Vagina (tissue), 2 donors: ENCODE data around the gene ATG4A. TPM values are rescaled to one million over a fixed set of nuclear protein-coding genes. Genes with fewer than 3 reads are reported as not detected.

Experiments used
- DNase-seq, 2 donors: peaks; one replicate each; pipeline ENCODE4 v3.0.0-alpha.2; 2017; ENCODE audit errors: extremely low spot score in 2 of 2
- H3K27ac ChIP-seq: fragments of 200-600 bp; sonication (generic); one replicate; pipeline ENCODE4 v1.5.1; 2019
- H3K27me3 ChIP-seq: fragments of 200-600 bp; sonication (generic); one replicate; pipeline ENCODE4 v1.5.1; 2019
- H3K36me3 ChIP-seq, 2 donors: fragments of 200-600 bp; sonication (generic); one replicate each; pipeline ENCODE4 v1.5.1; 2017 to 2019
- H3K4me1 ChIP-seq: fragments of 200-600 bp; sonication (generic); one replicate; pipeline ENCODE4 v1.5.1; 2019
- H3K4me3 ChIP-seq, 2 donors: fragments of 200-600 bp; sonication (generic); 1 replicate in 1 of 2; 2 replicates in 1 of 2; pipeline ENCODE4 v1.5.1; 2016 to 2019
- H3K9me3 ChIP-seq: fragments of 200-600 bp; sonication (generic); one replicate; pipeline ENCODE4 v1.5.1; 2019
- CTCF ChIP-seq, 3 experiments: fragments of 450-650 bp in 2 of 3; fragments of 200-600 bp in 1 of 3; sonication (generic) in 1 of 3; IDR thresholded peaks; one replicate each; pipeline ENCODE4 v1.5.1; 2017 to 2019; ENCODE audit warnings: antibody characterized with exemption in 3 of 3, mild to moderate bottlenecking in 2 of 3, moderate library complexity in 2 of 3
- POLR2A ChIP-seq, 2 donors: fragments of 450-650 bp; IDR thresholded peaks; one replicate each; pipeline ENCODE4 v1.6.1; 2017; ENCODE audit warnings: antibody characterized with exemption in 2 of 2, mild to moderate bottlenecking in 2 of 2, moderate library complexity in 2 of 2
- POLR2AphosphoS5 ChIP-seq, 2 donors: sonication (generic); formaldehyde crosslinking; IDR thresholded peaks; one replicate each; pipeline ENCODE4 v1.9.0; 2017; ENCODE audit warnings: antibody characterized with exemption in 2 of 2, mild to moderate bottlenecking in 2 of 2, low read depth in 1 of 2; ENCODE audit not compliant: insufficient read depth in 1 of 2
- intact Hi-C: fragments of 100-400 bp; cut with DNase I; formaldehyde crosslinking; loops from one replicate; pipeline ENCODE4 v1.15.1; 2023
- total RNA-seq: library from RNA; depleted of rRNA; stranded (reverse); fragments of >200 nt; gene quantifications from one replicate; pipeline ENCODE4 v1.2.3, GENCODE V29; 2016

Gene ATG4A
- total RNA-seq, 1 donor from 2014 or later = 5.4 TPM

GRCh38 chrX:108070891-108071290 lies 20.7 kb upstream of the ATG4A start:
- H3K9me3 ChIP-seq = no peaks in the 10 kb centered on the region

GRCh38 chrX:108071578-108071977 lies 20.0 kb upstream of the ATG4A start:
- Histone ChIP-seq H3K27me3 (no peaks in the 10 kb centered on the region), H3K4me3 (no peak overlapping the region), H3K27ac (no peak overlapping the region), H3K4me1 (no peaks in the 10 kb centered on the region), H3K36me3 (no peaks in the 10 kb centered on the region), H3K9me3 (no peaks in the 10 kb centered on the region)
- intact Hi-C loops = no loop called here
- no peak for TF ChIP-seq POLR2AphosphoS5 (IDR thresholded peaks at IDR 0.05; ENCODE audit: insufficient read depth in 1 of 2, low read depth in 1 of 2)
- TF ChIP-seq POLR2A (IDR thresholded peaks at IDR 0.05) = no peak
- no peak for TF ChIP-seq CTCF (IDR thresholded peaks at IDR 0.05)
- no peak for DNase-seq

More at GRCh38 chrX:108070891-108071290, 20.7 kb upstream of the ATG4A start:
- TF ChIP-seq POLR2AphosphoS5 (IDR thresholded peaks at IDR 0.05; ENCODE audit: insufficient read depth in 1 of 2, low read depth in 1 of 2) (peak in 1 of 2 donors; percentile 18), POLR2A (IDR thresholded peaks at IDR 0.05) (no peak), CTCF (IDR thresholded peaks at IDR 0.05) (no peak)
- H3K4me3 ChIP-seq = no peak overlapping the region
- intact Hi-C loops = no loop called here
- no peaks in the 10 kb centered on the region for H3K4me1 ChIP-seq
- DNase-seq = no peak
- no peak overlapping the region for H3K27ac ChIP-seq
- no peaks in the 10 kb centered on the region for H3K27me3 ChIP-seq
- no peaks in the 10 kb centered on the region for H3K36me3 ChIP-seq

- no peak overlapping the region for H3K27ac ChIP-seq
- H3K4me3 ChIP-seq = no peak overlapping the region
- TF ChIP-seq POLR2A (IDR thresholded peaks at IDR 0.05) (no peak), CTCF (IDR thresholded peaks at IDR 0.05) (no peak), POLR2AphosphoS5 (IDR thresholded peaks at IDR 0.05; ENCODE audit: insufficient read depth in 1 of 2, low read depth in 1 of 2) (no peak)
- H3K27me3 ChIP-seq = no peaks in the 10 kb centered on the region
- DNase-seq = no peak
- no peaks in the 10 kb centered on the region for H3K9me3 ChIP-seq
- intact Hi-C loops = no loop called here
- H3K36me3 ChIP-seq = no peaks in the 10 kb centered on the region
- H3K4me1 ChIP-seq = no peaks in the 10 kb centered on the region
Measured at GRCh38 chrX:108072746-108073145, 18.8 kb upstream of the ATG4A start.

- Histone ChIP-seq H3K36me3 (peaks cover 0 to 6% of the 10 kb centered on the region in 2 donors), H3K27ac (no peak overlapping the region), H3K4me1 (no peaks in the 10 kb centered on the region), H3K9me3 (no peaks in the 10 kb centered on the region), H3K27me3 (no peaks in the 10 kb centered on the region), H3K4me3 (no peak overlapping the region)
- no peak for TF ChIP-seq POLR2AphosphoS5 (IDR thresholded peaks at IDR 0.05; ENCODE audit: insufficient read depth in 1 of 2, low read depth in 1 of 2)
- no peak for TF ChIP-seq CTCF (IDR thresholded peaks at IDR 0.05)
- TF ChIP-seq POLR2A (IDR thresholded peaks at IDR 0.05) = no peak
- intact Hi-C loops = no loop called here
- no peak for DNase-seq
Measured at GRCh38 chrX:108081110-108081509, 10.5 kb upstream of the ATG4A start.

GRCh38 chrX:108087792-108088191 lies 3.8 kb upstream of the ATG4A start:
- DNase-seq = no peak
- peaks cover 12% of the 10 kb centered on the region for H3K4me1 ChIP-seq
- H3K36me3 ChIP-seq = peaks cover 0 to 15% of the 10 kb centered on the region in 2 donors
- no peak overlapping the region for H3K27ac ChIP-seq
- no peaks in the 10 kb centered on the region for H3K27me3 ChIP-seq
- TF ChIP-seq POLR2AphosphoS5 (IDR thresholded peaks at IDR 0.05; ENCODE audit: insufficient read depth in 1 of 2, low read depth in 1 of 2) = no peak
- no peak for TF ChIP-seq CTCF (IDR thresholded peaks at IDR 0.05)
- no peak for TF ChIP-seq POLR2A (IDR thresholded peaks at IDR 0.05)
- intact Hi-C loops = no loop called here
- no peaks in the 10 kb centered on the region for H3K9me3 ChIP-seq
- no peak overlapping the region for H3K4me3 ChIP-seq
